Vagina (tissue), 2 donors: ENCODE results near the gene DIPK2A.

ENCODE experiments used
- CTCF ChIP-seq, 3 experiments: fragments of 450-650 bp in 2 of 3; fragments of 200-600 bp in 1 of 3; sonication (generic) in 1 of 3; IDR thresholded peaks; one replicate each; pipeline ENCODE4 v1.5.1; 2017 to 2019; ENCODE audit warnings: antibody characterized with exemption in 3 of 3, mild to moderate bottlenecking in 2 of 3, moderate library complexity in 2 of 3
- POLR2A ChIP-seq, 2 donors: fragments of 450-650 bp; IDR thresholded peaks; one replicate each; pipeline ENCODE4 v1.6.1; 2017; ENCODE audit warnings: antibody characterized with exemption in 2 of 2, mild to moderate bottlenecking in 2 of 2, moderate library complexity in 2 of 2

- TF ChIP-seq CTCF (IDR thresholded peaks at IDR 0.05): no peak
- no peak for TF ChIP-seq POLR2A (IDR thresholded peaks at IDR 0.05)
Observed at GRCh38 chr3:144010371-144010770, 38.7 kb downstream of the DIPK2A start.
